GM19023 (cell line): Measurements from ENCODE around the gene MFSD11.
"Not testable (repeated sequence)": the region's sequence is repeated elsewhere in the genome, so short reads cannot be mapped to it uniquely, and the experiment has no call there.

Source experiments
- ATAC-seq: cut with Tn5 transposase; IDR thresholded peaks from one replicate; pipeline ENCODE4 v1.9.1; 2021; ENCODE audit warnings: mild to moderate bottlenecking, moderate library complexity; ENCODE audit not compliant: unreplicated experiment

The MFSD11 gene

DNA sequence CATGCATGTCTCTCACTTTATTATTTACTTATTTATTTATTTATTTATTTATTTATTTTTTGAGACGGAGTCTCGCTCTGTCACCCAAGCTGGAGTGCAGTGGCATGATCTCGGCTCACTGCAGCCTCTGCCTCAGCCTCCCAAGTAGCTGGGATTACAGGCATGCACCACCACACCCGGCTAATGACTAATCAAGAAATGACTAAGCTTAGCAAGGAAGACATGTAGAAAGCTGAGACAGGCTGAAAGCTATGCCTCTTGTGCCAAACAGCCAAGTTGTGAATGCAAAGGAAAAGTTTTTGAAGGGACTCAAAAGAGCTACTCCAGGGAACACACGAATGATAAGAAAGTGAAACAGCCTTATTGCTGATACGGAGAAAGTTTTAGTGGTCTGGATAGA is 7.9 kb downstream of the MFSD11 start:
- ATAC-seq = not testable (repeated sequence)

DNA sequence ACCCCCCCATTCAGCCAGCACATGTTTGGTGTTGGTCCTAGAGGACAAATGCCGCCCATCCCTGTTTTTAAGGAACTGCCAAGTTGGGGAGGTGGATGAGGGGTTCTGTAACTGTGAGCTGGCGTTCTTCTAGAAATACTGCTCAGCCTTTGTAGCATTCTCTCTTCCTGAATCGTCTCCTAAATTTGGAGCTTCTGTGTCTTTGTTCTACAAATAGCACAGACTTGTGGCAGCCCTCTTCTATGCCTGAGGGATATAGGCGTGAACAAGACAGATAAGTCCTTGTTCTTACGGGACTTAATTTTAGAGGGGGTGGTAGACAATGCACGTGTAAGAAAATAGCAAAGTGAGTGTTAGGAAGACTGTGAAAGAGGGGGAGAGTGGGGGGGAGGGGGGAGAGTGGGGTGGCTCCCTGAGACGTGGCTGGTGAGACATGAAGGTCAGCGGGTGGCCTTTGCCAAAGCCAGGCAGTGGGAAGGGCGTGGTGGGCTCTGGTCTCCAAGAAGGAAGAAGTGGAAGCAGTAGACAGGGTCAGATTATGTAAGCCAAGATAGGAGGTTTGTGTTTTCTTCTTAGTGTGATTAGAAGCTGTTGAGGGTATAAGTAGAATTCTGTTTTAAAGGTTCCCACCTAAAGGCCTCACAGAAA is 9.9 kb downstream of the MFSD11 start:
- ATAC-seq = no peak

- ATAC-seq = no peak
Observed at GRCh38 chr17:76748657-76749056, 10.7 kb downstream of the MFSD11 start.

- ATAC-seq = no peak
Observed at GRCh38 chr17:76751416-76751993, 13.6 kb downstream of the MFSD11 start.

DNA sequence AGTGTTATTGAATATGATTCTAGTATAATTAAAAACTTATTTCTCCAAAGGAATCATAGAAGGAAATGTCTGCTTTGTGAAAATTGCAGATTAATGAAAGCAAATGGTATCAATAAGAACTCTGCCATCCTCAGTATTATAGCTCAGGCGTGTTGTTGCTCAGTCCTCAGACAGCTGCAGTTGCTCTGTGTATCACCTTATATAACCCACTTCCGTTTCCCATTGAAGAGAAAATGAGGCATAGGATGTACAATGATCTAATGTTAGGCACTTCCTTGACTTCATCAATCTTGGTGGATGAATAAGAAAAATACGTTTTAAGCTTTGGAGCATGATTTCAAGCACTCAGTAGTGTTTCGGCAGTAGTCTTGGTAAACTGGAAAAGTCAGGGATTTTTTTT is 14.1 kb downstream of the MFSD11 start:
- no peak for ATAC-seq

- ATAC-seq = no peak
Observed at GRCh38 chr17:76753061-76753961, 15.4 kb downstream of the MFSD11 start.

- no peak for ATAC-seq
Observed at GRCh38 chr17:76755285-76755684, 17.4 kb downstream of the MFSD11 start.

- no peak for ATAC-seq
Observed at GRCh38 chr17:76757256-76757655, 19.3 kb downstream of the MFSD11 start.

DNA sequence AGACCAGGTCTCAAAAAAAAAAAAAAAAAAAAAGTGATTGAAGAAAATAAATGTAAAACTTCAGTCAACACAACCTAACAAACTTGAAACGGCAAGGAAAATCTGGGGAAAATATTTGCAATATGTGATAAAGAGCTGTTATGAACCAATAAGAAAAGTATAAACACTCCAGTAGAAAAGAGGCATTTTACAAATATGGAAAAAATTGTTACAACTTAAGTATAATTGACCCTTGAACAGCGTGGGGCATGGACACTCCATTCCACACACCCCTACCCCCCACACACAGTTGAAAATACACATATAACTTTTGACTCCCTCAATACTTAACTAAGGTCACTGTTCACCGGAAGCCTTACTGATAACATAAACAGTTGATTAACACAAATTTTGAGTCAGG is 20.7 kb downstream of the MFSD11 start:
- ATAC-seq = no peak

GRCh38 chr17:76772842-76773525 is 35.1 kb downstream of the MFSD11 start:
- no peak for ATAC-seq

DNA sequence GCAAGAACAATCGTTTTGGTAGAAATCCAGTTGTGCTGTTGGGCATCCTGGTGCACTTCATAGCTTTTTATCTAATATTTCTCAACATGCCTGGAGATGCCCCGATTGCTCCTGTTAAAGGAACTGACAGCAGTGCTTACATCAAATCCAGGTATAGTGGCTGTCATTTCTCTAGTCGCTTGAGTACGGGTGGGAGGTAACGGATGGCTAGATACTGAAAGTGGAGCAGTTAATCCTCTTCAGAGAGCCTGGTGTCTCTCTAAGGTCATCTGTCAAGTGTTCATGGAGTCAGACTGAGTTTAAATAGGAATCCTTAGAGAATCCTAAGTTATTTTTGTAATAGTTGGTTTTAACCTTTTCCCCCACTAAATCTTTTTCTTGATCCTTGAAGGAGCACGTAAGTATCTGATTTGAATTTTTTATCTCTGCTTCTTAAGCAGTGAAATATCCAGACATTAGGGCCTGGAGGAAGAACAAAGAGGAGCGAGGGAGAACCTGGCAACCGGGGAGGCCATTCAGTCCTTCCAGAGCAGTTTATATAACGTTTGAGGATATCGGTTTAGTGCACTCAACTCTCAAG is 37.2 kb downstream of the MFSD11 start:
- ATAC-seq = no peak

GRCh38 chr17:76781056-76781982 is 43.4 kb downstream of the MFSD11 start:
- ATAC-seq = no peak

GRCh38 chr17:76783146-76783545 is 45.2 kb downstream of the MFSD11 start:
- no peak for ATAC-seq

GRCh38 chr17:76784926-76785325 is 47.0 kb downstream of the MFSD11 start:
- no peak for ATAC-seq

GRCh38 chr17:76787866-76788265 is 49.9 kb downstream of the MFSD11 start:
- ATAC-seq = not testable (repeated sequence)

DNA sequence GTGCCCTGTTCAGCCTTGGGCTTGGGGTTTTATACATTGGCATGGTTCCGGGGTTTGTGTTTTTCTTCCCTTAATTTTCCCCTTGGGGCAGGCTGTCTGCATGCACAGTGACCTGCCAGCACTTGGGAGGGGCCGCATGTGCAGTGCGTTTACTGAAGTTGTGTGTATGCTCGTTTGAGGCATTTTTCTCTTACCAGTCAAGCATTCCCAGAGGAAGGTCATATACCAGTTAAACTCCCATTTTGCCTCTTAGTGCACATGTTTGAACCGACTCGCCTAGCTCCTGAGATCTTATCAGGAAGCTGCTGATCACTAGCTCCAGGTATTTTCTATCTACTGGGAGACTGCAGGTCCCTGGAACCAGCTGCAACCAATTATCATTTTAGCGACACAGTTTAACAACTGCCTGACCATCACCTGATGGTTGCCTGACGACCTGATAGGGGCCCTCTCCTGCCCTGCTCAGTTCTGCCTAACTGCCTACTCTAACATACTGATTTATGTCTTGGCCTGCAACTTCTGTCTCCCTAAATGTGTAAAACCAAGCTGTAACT is 51.4 kb downstream of the MFSD11 start:
- no peak for ATAC-seq

DNA sequence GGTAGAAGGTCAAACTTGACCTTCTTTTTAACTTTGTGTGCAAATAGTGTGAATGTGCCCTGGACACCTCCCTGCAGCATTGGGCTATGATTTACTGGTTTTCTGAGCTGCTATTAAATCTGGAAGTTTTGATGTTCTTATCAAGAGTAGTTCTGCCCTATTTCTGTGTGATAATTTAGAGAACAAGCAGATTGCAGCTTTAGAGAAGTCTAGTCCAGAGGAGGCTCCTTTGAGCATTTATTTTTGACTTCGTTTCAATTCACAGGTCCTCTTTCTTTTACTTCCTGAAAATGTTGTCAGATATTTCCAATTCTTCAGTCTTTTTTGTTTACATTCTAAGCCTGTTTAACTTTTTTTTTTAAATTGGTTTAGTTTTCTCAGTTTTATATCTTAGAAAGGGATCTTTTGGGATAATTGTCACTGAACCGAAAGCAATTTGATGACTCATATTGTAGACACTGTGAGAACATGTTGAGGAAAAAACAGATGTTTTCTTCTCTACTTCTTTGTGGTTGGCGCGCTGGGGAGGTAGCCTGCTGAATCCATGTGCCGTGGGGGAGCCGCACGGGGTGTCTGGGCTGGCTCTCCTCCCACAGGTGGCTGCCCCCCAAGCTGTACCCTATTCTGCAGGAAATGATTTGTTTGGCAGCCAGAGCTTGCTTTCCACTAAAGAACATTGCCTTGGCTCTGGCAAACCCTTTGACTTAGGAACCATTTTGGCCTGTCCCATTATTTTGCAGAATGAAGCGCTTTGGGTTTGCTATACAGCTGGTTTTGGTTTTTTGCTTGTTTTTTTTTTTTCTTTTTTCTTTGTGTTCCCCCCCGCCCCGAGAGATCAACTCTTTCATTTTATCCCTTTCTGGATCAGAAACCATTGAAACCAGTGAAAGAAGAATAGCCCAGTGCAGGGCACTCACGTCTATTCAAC is 53.4 kb downstream of the MFSD11 start:
- no peak for ATAC-seq

- no peak for ATAC-seq
Observed at GRCh38 chr17:76792348-76792747, 54.4 kb downstream of the MFSD11 start.

DNA sequence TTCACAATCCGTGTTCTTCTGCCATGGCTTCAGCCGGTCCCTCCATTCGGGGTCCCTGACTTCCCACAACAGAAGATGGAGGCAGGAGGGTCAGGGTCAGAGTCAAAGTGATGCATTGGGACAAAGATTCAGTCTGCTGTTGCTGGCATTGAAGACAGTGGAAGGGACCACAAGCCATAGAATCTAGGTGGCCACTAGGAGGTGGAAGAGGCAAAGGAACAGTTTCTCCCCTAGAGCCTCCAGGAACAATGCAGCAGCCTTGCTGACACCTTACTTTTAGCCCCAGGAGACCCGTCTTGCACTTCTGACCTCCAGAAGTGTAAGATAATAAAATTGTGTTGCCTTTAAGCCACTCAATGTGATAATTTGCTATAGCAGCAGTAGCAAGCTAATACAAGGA is 55.9 kb downstream of the MFSD11 start:
- ATAC-seq = no peak
